Epithelial cell of proximal tubule (primary cell): ENCODE measurements around the gene ST8SIA2. TPM values are rescaled to one million over a fixed set of nuclear protein-coding genes. Genes with fewer than 3 reads are reported as not detected.
"Not testable (repeated sequence)": the region's sequence is repeated elsewhere in the genome, so short reads cannot be mapped to it uniquely, and the experiment has no call there.

Source experiments
- DNase-seq: peaks from one replicate; pipeline ENCODE4 v3.0.0-alpha.2; 2011; ENCODE audit warnings: low read depth
- H3K4me3 ChIP-seq: 2 replicates; pipeline ENCODE4 v1.5.1; 2011; ENCODE audit warnings: low read depth, mild to moderate bottlenecking, low read length
- total RNA-seq: library from RNA; depleted of rRNA; stranded (reverse); fragments of >200 nt; gene quantifications from 2 replicates; pipeline ENCODE4 v1.2.3, GENCODE V29; 2015
- TF ChIP-seq, protein P1 (sequence below): conservative IDR thresholded peaks from 2 replicates; pipeline ENCODE4 v1.5.1; 2012; ENCODE audit warnings: low read depth, mild to moderate bottlenecking, low read length

The ST8SIA2 gene
- total RNA-seq, 1 donor from 2014 or later, result 6.3 TPM

GRCh38 chr15:92471288-92471687 lies 77.6 kb downstream of the ST8SIA2 start:
- DNase-seq, result no peak
- H3K4me3 ChIP-seq, result no peak overlapping the region
- TF ChIP-seq, protein P1, sequence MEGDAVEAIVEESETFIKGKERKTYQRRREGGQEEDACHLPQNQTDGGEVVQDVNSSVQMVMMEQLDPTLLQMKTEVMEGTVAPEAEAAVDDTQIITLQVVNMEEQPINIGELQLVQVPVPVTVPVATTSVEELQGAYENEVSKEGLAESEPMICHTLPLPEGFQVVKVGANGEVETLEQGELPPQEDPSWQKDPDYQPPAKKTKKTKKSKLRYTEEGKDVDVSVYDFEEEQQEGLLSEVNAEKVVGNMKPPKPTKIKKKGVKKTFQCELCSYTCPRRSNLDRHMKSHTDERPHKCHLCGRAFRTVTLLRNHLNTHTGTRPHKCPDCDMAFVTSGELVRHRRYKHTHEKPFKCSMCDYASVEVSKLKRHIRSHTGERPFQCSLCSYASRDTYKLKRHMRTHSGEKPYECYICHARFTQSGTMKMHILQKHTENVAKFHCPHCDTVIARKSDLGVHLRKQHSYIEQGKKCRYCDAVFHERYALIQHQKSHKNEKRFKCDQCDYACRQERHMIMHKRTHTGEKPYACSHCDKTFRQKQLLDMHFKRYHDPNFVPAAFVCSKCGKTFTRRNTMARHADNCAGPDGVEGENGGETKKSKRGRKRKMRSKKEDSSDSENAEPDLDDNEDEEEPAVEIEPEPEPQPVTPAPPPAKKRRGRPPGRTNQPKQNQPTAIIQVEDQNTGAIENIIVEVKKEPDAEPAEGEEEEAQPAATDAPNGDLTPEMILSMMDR, result no peak

- no peak for DNase-seq
- no peak overlapping the region for H3K4me3 ChIP-seq
- TF ChIP-seq, protein P1, result no peak
Observed at GRCh38 chr15:92473756-92474155, 80.1 kb downstream of the ST8SIA2 start.

DNA sequence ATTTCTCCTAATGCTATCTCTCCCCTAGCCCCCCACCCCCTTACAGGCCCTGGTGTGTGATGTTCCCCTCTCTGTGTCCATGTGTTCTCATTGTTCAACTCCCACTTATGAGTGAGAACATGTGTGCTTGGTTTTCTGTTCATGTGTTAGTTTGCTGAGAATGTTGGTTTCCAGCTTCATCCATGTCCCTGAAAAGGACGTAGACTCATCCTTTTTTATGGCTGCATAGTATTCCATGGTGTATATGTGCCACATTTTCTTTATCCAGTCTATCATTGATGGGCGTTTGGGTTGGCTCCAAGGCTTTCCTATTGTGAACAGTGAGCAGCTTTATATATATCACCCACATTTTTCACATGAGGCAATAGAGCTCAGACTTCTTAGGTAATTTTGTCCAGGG lies 86.0 kb downstream of the ST8SIA2 start:
- not testable (repeated sequence) for H3K4me3 ChIP-seq, DNase-seq

DNA sequence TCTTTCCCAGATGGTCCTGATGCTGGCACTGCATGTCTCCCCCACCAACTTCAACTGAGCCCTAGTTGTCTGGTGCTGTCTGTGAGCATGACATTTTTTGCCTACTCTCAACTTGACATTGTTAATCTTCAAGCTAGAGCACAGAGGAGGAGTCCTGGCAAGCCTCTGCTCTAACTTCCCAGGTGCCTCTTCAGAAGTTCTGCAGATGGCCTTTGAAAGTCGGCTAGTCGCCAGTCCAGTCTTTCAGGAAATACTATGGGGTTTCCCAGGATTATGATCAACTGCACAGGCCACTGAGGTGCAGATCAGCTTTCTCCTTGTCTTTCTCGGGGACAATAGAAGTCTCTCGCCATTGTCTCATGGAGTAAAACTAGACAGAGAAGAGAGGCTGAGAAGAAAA lies 86.7 kb downstream of the ST8SIA2 start:
- TF ChIP-seq, protein P1, result no peak
- no peak overlapping the region for H3K4me3 ChIP-seq
- DNase-seq, result no peak

GRCh38 chr15:92485441-92485840 lies 91.8 kb downstream of the ST8SIA2 start:
- no peak overlapping the region for H3K4me3 ChIP-seq
- TF ChIP-seq, protein P1, result no peak
- DNase-seq, result no peak

DNA sequence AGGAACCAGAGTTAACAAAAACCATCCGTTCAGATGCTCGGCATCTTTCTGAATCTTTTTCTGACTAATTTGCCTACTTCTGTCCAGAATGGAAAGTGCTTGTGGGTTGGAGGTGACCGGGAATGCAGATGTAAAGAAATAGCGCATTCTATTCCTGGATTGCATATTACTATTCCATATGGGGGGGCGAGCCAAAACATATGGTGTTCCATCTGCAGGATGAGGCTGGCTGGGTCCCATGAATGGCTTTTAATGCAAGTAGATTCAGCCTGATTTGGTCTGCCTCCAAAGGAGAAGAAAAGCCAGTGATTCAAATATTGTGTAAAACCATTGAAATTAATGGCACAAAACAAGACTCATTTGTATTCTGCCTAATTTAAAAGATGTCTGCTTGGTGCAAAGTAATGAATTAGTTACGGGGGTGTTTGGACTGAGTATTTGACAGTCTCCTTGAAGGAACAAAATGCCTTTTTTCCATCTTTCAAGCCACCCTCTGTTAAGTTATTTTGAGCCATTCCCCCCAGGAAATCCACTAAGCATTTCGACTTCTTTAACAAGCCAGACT lies 99.0 kb downstream of the ST8SIA2 start:
- DNase-seq, result no peak
- no peak overlapping the region for H3K4me3 ChIP-seq
- TF ChIP-seq, protein P1, result no peak

DNA sequence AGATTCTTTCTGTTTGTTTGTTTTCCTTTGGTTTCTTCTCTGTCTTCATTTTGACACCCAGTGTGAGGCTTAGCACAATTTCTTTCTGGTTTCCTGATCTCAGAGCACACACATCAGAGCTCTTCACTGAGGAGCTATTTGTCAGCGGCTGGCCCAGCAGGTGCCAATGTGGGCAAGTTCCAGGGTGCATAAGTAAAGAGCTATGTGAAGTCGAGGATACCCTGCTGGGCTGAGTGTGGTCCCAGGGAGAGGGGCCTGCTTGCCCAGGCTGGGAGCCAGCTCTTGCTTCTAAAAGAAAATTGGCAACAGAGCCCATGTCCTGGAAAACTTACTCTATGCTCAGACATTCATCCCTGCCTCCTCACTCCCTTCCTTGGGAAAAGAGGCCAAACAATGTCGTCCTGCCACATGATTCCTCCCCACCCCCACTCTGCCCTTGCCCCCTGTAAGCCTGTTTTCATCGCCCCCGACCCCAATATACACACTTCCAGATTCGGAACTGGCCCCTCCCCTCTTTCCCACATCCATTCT lies 101.2 kb downstream of the ST8SIA2 start:
- TF ChIP-seq, protein P1, result no peak
- H3K4me3 ChIP-seq, result no peak overlapping the region
- no peak for DNase-seq
